Suprapubic skin (tissue), 4 donors: ENCODE measurements around the gene CTNNA2. TPM values are rescaled to one million over a fixed set of nuclear protein-coding genes. Genes with fewer than 3 reads are reported as not detected.

ENCODE experiments used
- DNase-seq, 2 donors: peaks; one replicate each; pipeline ENCODE4 v3.0.0-alpha.2; 2019; ENCODE audit warnings: low spot score in 2 of 2
- H3K27ac ChIP-seq: fragments of 200-600 bp; sonication (generic); one replicate; pipeline ENCODE4 v1.5.1; 2019
- H3K27me3 ChIP-seq: fragments of 200-600 bp; sonication (generic); one replicate; pipeline ENCODE4 v1.5.1; 2019
- H3K36me3 ChIP-seq: fragments of 200-600 bp; sonication (generic); one replicate; pipeline ENCODE4 v1.5.1; 2019
- H3K4me1 ChIP-seq: fragments of 200-600 bp; sonication (generic); one replicate; pipeline ENCODE4 v1.5.1; 2019
- H3K4me3 ChIP-seq: fragments of 200-600 bp; sonication (generic); one replicate; pipeline ENCODE4 v1.5.1; 2019; ENCODE audit warnings: mild to moderate bottlenecking
- H3K9me3 ChIP-seq: fragments of 200-600 bp; sonication (generic); one replicate; pipeline ENCODE4 v1.5.1; 2019
- EP300 ChIP-seq: sonication (generic); formaldehyde crosslinking; IDR thresholded peaks from one replicate; pipeline ENCODE4 v1.6.1; 2017; ENCODE audit warnings: antibody characterized with exemption
- POLR2A ChIP-seq, 2 donors: fragments of 450-650 bp; IDR thresholded peaks; one replicate each; pipeline ENCODE4 v1.6.1; 2017; ENCODE audit warnings: antibody characterized with exemption in 2 of 2, mild to moderate bottlenecking in 2 of 2, moderate library complexity in 2 of 2
- POLR2AphosphoS5 ChIP-seq, 3 donors: sonication (generic); formaldehyde crosslinking; IDR thresholded peaks; one replicate each; pipeline ENCODE4 v1.6.1; 2017; ENCODE audit warnings: antibody characterized with exemption in 3 of 3
- WGBS: methylation state at CpG from one replicate; pipeline ENCODE4 v1.1.5; 2018; 5-methylcytosine and 5-hydroxymethylcytosine counted together
- total RNA-seq, 4 donors: library from RNA; depleted of rRNA; stranded (reverse); fragments of >200 nt; gene quantifications; one replicate each; pipeline ENCODE4 v1.1.0, GENCODE V29; 2016
- TF ChIP-seq, protein P1 (sequence below), 2 donors: fragments of 200-600 bp in 1 of 2; fragments of 450-650 bp in 1 of 2; sonication (generic) in 1 of 2; IDR thresholded peaks; one replicate each; pipeline ENCODE4 v1.5.1; 2016 to 2019; ENCODE audit warnings: antibody characterized with exemption in 2 of 2, mild to moderate bottlenecking in 1 of 2, moderate library complexity in 1 of 2

The CTNNA2 gene
- total RNA-seq, 4 donors from 2014 or later, result 0.15 to 0.21 TPM; not detected in 2

DNA sequence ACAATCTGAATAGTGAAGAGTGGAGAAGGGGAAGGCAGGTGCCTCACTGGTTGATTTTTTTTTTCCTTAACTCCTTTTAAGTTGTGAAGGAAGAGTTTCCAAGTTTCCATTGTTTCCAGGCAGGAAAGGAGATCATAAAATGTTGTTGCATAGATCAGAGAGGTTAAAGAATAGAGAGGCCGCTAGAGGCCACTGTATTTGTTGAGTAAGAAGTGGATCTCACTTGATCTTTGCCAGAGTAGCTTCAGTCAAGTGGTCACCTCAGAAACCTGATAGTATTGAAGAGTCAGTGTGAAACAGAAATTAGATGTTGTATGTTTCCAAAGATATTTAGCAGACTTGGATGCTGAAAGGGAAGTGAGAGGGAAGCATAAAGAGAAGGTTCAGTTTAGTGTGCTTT is 17.6 kb downstream of the CTNNA2 start:
- Histone ChIP-seq H3K36me3 (no peaks in the 10 kb centered on the region), H3K4me1 (no peaks in the 10 kb centered on the region), H3K4me3 (no peak overlapping the region), H3K9me3 (no peaks in the 10 kb centered on the region), H3K27ac (no peak overlapping the region), H3K27me3 (no peaks in the 10 kb centered on the region)
- DNase-seq, result no peak
- no peak for TF ChIP-seq POLR2A (IDR thresholded peaks at IDR 0.05)
- no peak for TF ChIP-seq EP300
- WGBS, result 21% methylated on average over 1 of the region's 1 CpG

DNA sequence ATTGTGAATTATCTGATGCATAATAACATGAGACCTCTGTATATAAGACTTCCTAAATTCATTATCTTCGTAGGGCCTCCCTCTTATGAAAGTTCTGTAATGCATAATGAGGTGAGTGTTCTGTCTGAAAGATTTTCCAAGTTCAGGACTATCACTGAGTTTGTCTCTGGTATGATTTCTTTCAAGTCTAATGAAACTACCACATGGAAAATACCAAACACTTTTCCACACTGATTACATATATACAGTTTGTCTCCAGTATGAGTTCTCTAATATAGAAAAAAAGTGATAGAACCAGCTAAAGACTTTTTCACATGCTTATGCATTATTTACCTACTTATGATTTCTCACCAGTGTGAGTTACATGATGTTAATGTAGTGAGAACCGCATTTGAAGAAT is 34.7 kb downstream of the CTNNA2 start:
- WGBS, result 74% methylated on average over 2 of the region's 2 CpGs
- Histone ChIP-seq H3K27ac (no peak overlapping the region), H3K4me3 (no peak overlapping the region), H3K9me3 (peaks cover 51% of the 10 kb centered on the region), H3K36me3 (no peaks in the 10 kb centered on the region), H3K4me1 (no peaks in the 10 kb centered on the region), H3K27me3 (no peaks in the 10 kb centered on the region)
- no peak for DNase-seq
- TF ChIP-seq POLR2AphosphoS5 (IDR thresholded peaks at IDR 0.05) (no peak), POLR2A (IDR thresholded peaks at IDR 0.05) (no peak), EP300 (no peak)
- TF ChIP-seq, protein P1, sequence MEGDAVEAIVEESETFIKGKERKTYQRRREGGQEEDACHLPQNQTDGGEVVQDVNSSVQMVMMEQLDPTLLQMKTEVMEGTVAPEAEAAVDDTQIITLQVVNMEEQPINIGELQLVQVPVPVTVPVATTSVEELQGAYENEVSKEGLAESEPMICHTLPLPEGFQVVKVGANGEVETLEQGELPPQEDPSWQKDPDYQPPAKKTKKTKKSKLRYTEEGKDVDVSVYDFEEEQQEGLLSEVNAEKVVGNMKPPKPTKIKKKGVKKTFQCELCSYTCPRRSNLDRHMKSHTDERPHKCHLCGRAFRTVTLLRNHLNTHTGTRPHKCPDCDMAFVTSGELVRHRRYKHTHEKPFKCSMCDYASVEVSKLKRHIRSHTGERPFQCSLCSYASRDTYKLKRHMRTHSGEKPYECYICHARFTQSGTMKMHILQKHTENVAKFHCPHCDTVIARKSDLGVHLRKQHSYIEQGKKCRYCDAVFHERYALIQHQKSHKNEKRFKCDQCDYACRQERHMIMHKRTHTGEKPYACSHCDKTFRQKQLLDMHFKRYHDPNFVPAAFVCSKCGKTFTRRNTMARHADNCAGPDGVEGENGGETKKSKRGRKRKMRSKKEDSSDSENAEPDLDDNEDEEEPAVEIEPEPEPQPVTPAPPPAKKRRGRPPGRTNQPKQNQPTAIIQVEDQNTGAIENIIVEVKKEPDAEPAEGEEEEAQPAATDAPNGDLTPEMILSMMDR (IDR thresholded peaks at IDR 0.05), result no peak

DNA sequence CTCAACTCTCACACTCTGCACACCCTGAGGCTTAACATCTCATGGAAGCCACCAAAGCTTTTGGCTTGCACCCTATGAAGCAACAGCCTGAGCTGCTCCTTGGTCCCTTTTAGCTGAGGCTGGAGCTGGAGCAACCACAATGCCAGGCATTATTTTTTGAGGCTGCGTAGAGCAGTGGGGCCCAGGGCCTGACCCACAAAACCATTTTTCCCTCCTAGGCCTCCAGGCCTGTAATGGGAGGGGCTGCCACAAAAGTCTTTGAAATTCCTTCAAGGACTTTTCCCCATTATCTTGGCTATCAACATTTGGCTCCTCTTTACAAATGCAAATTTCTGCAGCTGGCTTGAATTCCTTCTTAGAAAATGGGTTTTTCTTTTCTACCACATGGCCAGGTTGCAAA is 39.8 kb downstream of the CTNNA2 start:
- no peaks in the 10 kb centered on the region for H3K36me3 ChIP-seq
- TF ChIP-seq EP300 (no peak), POLR2AphosphoS5 (IDR thresholded peaks at IDR 0.05) (no peak), POLR2A (IDR thresholded peaks at IDR 0.05) (no peak)
- TF ChIP-seq, protein P1 (IDR thresholded peaks at IDR 0.05), result no peak
- H3K4me3 ChIP-seq, result no peak overlapping the region
- H3K9me3 ChIP-seq, result peaks cover 31% of the 10 kb centered on the region
- DNase-seq, result no peak
- H3K27ac ChIP-seq, result no peak overlapping the region
- H3K4me1 ChIP-seq, result no peaks in the 10 kb centered on the region
- no peaks in the 10 kb centered on the region for H3K27me3 ChIP-seq
- 83% methylated on average over 1 of the region's 1 CpG for WGBS

DNA sequence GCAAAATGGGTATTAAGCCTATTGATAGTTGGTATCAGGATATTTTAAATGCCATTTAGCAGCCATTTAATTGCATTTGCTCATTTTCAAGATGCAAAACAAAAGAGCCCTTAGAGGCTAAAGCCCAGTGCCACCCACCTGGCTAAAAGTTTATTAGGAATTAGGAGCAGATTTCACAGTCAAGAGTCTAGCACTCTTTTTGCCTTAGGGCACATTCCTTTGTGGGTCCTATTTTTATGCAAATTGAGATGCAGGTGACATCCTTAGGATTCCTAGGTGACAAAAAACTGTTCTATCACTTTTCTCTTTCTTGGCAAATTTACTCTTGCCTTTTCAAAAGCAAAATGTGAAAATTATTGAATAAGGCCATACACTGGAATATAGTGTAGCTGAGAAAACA is 42.0 kb downstream of the CTNNA2 start:
- H3K4me3 ChIP-seq, result no peak overlapping the region
- TF ChIP-seq POLR2A (IDR thresholded peaks at IDR 0.05), result no peak
- no peak for TF ChIP-seq EP300
- TF ChIP-seq, protein P1 (IDR thresholded peaks at IDR 0.05), result no peak
- no peak for TF ChIP-seq POLR2AphosphoS5 (IDR thresholded peaks at IDR 0.05)
- H3K27ac ChIP-seq, result no peak overlapping the region
- H3K9me3 ChIP-seq, result peaks cover 11% of the 10 kb centered on the region
- H3K4me1 ChIP-seq, result no peaks in the 10 kb centered on the region
- no peak for DNase-seq
- H3K27me3 ChIP-seq, result no peaks in the 10 kb centered on the region
- H3K36me3 ChIP-seq, result no peaks in the 10 kb centered on the region

DNA sequence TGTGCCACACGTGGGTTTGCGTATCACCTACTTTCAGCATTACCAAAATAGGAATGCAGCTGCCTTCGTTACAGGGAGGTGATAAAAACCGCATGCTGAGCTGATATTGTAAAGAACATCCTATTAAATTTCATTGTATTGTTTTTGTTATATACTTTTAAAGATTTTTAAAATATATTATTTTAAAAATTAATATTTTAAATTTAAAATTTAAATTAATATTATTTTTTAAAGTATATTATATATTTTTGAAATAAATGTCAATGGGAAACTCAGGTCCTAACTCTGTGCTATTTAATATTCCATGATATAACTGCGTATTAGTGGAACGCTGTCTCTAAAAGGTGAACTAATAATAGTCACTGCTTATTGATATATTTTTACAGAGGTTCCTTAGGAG is 51.2 kb downstream of the CTNNA2 start:
- DNase-seq, result no peak
- Histone ChIP-seq H3K4me3 (no peak overlapping the region), H3K9me3 (peaks cover 5% of the 10 kb centered on the region), H3K27me3 (no peaks in the 10 kb centered on the region), H3K4me1 (no peaks in the 10 kb centered on the region), H3K36me3 (no peaks in the 10 kb centered on the region), H3K27ac (no peak overlapping the region)
- TF ChIP-seq POLR2AphosphoS5 (IDR thresholded peaks at IDR 0.05) (no peak), POLR2A (IDR thresholded peaks at IDR 0.05) (no peak), EP300 (no peak)
- TF ChIP-seq, protein P1 (IDR thresholded peaks at IDR 0.05), result no peak
- WGBS, result 85% methylated on average over 6 of the region's 6 CpGs

DNA sequence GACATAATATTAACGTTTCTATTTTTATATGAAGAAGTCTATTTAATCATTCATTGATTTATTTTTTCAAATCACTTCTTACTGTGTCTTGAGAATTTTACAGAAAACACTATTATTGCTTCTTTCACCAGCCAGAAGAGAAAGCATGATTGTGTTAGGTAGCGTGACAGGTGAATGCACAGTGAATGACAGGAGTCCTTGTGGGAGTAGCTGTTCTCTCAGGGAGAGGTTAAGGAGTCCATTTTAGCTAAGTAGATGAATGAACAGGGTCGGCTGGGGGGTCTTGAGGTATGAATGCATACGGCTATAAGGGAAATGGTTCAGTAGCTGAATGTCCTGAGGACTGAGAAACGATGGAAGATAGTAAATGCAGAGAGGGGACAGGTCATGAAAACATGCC is 56.2 kb downstream of the CTNNA2 start:
- TF ChIP-seq POLR2A (IDR thresholded peaks at IDR 0.05) (no peak), POLR2AphosphoS5 (IDR thresholded peaks at IDR 0.05) (no peak), EP300 (no peak)
- TF ChIP-seq, protein P1 (IDR thresholded peaks at IDR 0.05), result no peak
- Histone ChIP-seq H3K27me3 (no peaks in the 10 kb centered on the region), H3K4me3 (no peak overlapping the region), H3K4me1 (no peaks in the 10 kb centered on the region), H3K9me3 (peaks cover 5% of the 10 kb centered on the region), H3K27ac (no peak overlapping the region), H3K36me3 (no peaks in the 10 kb centered on the region)
- WGBS, result 80% methylated on average over 5 of the region's 5 CpGs
- no peak for DNase-seq
